Rectal smooth muscle tissue (tissue), 1 donor: ENCODE measurements around the gene VWC2L.

Source experiments
- H3K27ac ChIP-seq: one replicate; pipeline ENCODE4 v1.7.0; 2013; ENCODE audit warnings: low read depth, low read length, inconsistent platforms
- H3K27me3 ChIP-seq: one replicate; pipeline ENCODE4 v1.7.0; 2013; ENCODE audit warnings: low read length; ENCODE audit not compliant: control insufficient read depth, insufficient read depth
- H3K36me3 ChIP-seq: one replicate; pipeline ENCODE4 v1.7.0; 2013; ENCODE audit warnings: low read length; ENCODE audit not compliant: control insufficient read depth, insufficient read depth
- H3K4me1 ChIP-seq: one replicate; pipeline ENCODE4 v1.7.0; 2013; ENCODE audit warnings: low read length; ENCODE audit not compliant: control insufficient read depth, insufficient read depth
- H3K4me3 ChIP-seq: one replicate; pipeline ENCODE4 v1.7.0; 2013; ENCODE audit warnings: low read length
- H3K9ac ChIP-seq: one replicate; pipeline ENCODE4 v1.7.0; 2013; ENCODE audit warnings: low read length

The VWC2L gene

DNA sequence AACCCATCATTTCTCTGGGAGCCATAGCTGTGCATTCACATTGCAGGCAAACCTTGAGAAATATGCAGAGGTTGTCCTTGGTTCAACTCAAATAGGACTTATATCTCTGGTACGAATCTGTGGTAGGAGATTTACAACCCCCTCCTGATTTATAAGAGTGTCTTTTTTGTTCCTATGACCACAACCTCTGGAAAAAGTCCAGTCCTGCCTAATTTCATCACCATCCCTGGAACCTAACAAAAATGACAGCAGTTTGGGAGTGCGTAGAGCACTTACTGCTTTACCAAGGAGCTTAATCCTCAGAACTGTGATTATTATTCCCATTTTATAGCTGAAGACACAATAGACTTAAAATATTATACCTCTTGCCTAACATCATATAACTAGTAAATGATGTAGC lies 66.5 kb downstream of the VWC2L start:
- H3K4me3 ChIP-seq: no peak overlapping the region
- no peaks in the 10 kb centered on the region for H3K4me1 ChIP-seq
- no peaks in the 10 kb centered on the region for H3K36me3 ChIP-seq
- no peaks in the 10 kb centered on the region for H3K27me3 ChIP-seq
- no peak overlapping the region for H3K27ac ChIP-seq
- H3K9ac ChIP-seq: no peak overlapping the region

DNA sequence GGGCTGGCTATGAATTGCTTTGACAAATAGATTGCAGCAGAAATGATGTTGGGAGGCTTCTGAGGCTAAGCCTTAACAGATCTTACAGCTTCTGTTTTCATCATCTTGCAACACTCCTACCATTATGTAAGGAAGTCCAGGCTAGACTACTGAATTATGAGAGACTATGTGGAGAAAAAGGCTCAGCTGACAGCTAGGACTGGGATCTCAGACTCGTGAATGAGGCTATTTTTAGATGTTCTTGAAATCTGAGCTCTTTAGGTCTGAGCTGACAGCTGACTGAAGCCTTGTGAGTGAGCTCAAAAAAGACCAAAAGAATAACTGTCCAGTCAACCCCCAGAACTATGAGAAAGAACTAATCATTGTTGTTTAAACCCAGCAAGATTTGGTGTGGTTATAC lies 70.3 kb downstream of the VWC2L start:
- H3K27ac ChIP-seq: no peak overlapping the region

DNA sequence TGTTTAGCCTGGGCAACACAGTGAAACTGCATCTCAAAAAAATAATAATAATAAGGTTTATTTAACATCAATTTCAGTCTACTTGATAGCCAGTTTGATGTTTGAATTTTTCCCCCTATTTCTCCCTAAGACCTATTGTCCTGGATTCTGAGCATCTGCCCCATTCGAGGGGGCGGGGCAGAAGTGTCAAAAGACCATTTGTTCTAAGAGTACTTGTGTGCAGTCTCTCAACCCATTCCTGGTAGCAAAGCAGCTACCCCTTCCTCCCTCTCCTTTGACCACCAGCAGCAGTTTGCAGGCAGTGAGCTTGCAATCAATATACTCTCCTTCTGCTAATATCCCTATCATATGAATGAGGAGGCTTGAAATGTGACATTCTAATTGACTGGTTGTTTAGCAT lies 71.9 kb downstream of the VWC2L start:
- Histone ChIP-seq H3K9ac (no peak overlapping the region), H3K36me3 (no peaks in the 10 kb centered on the region), H3K27ac (no peak overlapping the region), H3K27me3 (no peaks in the 10 kb centered on the region), H3K4me1 (no peaks in the 10 kb centered on the region), H3K4me3 (no peak overlapping the region)

More for the DNA sequence above, 70.3 kb downstream of the VWC2L start:
- Histone ChIP-seq H3K4me3 (no peak overlapping the region), H3K9ac (no peak overlapping the region), H3K27me3 (no peaks in the 10 kb centered on the region), H3K36me3 (no peaks in the 10 kb centered on the region), H3K4me1 (no peaks in the 10 kb centered on the region)

DNA sequence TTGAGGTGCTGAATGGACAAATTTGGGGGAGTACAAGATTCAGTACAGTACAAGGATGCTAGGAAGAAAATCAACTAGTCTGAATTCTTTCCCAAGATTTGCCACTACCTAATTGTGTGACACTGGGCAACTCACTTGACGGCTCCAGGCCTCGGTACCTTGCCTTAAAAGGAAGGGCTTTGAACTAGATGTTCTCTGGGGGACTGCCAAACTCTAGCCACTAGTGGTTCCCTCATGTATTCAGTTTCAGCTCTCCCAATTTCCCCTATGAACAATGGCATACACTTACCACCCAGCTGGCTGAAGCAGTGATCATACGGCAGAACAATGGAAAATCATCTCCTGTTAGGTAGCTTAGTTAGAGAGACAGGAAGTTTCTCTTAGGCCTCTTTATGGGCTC lies 73.4 kb downstream of the VWC2L start:
- no peak overlapping the region for H3K9ac ChIP-seq
- H3K27ac ChIP-seq: no peak overlapping the region
- H3K27me3 ChIP-seq: no peaks in the 10 kb centered on the region
- H3K4me3 ChIP-seq: no peak overlapping the region
- no peaks in the 10 kb centered on the region for H3K4me1 ChIP-seq
- H3K36me3 ChIP-seq: no peaks in the 10 kb centered on the region

DNA sequence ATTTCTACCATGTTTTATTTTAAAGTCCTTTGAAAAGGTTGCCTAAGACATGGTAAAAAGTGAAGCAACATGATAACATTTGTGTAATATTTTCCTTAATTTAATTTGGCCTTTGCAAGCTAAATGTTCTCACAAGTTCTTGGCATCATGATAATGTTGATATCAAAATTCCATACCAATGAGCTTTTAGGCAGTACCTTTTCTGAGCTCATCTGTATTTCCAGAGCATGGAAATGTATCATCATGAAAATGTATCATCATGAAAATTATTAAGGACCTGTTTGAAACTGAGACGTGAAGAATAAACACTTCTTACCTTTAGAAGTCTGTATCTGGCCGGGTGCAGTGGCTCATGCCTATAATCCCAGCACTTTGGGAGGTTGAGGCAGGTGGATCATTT lies 73.8 kb downstream of the VWC2L start:
- Histone ChIP-seq H3K4me3 (no peak overlapping the region), H3K27me3 (no peaks in the 10 kb centered on the region), H3K27ac (no peak overlapping the region), H3K36me3 (no peaks in the 10 kb centered on the region), H3K4me1 (no peaks in the 10 kb centered on the region), H3K9ac (no peak overlapping the region)

DNA sequence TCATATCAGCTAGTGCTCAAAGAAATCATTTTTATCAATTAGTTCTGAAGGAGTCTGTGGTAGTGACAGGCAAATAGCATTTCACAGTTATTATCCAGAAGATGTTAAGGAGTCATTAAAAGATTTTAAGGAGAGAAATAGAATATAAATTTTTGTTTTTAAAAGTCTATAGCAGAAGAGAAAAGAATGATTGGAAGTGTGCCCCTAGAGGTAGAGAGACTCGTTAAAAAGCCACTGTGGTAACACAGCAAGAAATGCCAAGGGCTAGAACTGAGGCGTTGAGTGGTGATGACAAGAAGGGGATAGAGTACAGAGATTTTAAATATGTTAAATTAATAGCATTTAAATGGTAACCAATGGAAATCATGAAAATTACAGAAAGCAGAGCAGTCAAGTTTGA lies 78.3 kb downstream of the VWC2L start:
- no peaks in the 10 kb centered on the region for H3K36me3 ChIP-seq
- H3K4me3 ChIP-seq: no peak overlapping the region
- no peak overlapping the region for H3K9ac ChIP-seq
- H3K4me1 ChIP-seq: no peaks in the 10 kb centered on the region
- H3K27me3 ChIP-seq: no peaks in the 10 kb centered on the region
- no peak overlapping the region for H3K27ac ChIP-seq

DNA sequence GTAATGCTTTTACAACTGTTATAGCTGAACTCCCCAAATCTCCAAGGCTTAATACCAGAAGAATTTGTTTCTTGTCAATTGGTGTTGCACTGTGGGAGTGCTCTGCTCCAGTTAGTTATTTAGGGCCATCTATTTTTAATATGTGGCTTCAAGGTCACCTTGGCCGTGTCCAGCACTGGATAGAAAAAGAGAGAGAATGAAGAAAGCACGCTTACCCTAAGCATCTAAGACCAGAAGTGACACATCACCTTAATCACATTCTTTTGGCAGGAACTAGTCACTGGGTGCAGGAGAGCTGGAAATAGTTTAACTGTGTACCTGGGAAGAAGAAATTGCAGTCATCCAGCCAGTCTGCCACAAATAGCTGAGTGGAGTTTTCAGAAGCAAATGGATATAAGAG lies 78.8 kb downstream of the VWC2L start:
- no peak overlapping the region for H3K4me3 ChIP-seq
- no peak overlapping the region for H3K9ac ChIP-seq
- no peaks in the 10 kb centered on the region for H3K27me3 ChIP-seq
- no peaks in the 10 kb centered on the region for H3K4me1 ChIP-seq
- H3K27ac ChIP-seq: no peak overlapping the region
- H3K36me3 ChIP-seq: no peaks in the 10 kb centered on the region

DNA sequence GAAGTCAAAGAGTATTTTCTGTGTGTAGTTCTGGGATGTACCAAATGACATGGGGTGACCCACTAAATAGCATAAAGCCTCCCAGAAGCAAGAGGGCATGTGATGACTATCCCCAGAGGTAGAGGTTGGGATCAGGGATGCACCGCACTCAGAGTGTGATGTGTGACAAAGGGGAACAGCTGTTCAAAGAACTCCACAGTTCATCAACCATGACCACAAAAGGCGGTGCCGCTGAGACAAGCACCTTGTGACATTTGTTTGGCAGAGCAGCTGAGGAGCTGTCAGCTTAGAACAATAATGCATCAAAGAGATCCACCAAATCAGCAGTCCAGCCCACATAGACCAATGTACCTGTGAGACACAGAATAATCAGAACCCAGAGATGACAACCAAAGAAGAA lies 81.3 kb downstream of the VWC2L start:
- Histone ChIP-seq H3K4me3 (no peak overlapping the region), H3K4me1 (peaks cover 3% of the 10 kb centered on the region), H3K27me3 (no peaks in the 10 kb centered on the region), H3K27ac (no peak overlapping the region), H3K9ac (no peak overlapping the region), H3K36me3 (no peaks in the 10 kb centered on the region)

DNA sequence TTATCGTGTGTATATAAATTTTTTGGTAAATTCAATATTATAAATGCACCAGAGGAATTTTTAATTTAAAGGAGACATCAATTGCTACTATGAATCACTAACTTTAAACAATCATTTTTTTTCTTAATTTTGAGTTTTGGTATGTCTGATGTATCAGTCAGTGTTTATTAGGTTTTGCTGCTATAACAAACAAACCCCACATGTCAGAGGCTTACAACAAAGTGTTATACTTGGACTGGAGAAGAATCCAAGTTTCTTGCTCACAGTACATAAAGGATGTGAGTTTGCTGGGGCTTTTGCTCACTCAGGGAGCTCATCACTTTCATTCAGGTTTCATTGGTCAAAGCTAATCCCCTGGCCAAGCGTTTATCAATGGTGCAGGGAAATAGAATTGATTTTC lies 81.8 kb downstream of the VWC2L start:
- no peaks in the 10 kb centered on the region for H3K27me3 ChIP-seq
- H3K9ac ChIP-seq: no peak overlapping the region
- H3K4me3 ChIP-seq: no peak overlapping the region
- no peak overlapping the region for H3K27ac ChIP-seq
- peaks cover 3% of the 10 kb centered on the region for H3K4me1 ChIP-seq
- H3K36me3 ChIP-seq: no peaks in the 10 kb centered on the region

DNA sequence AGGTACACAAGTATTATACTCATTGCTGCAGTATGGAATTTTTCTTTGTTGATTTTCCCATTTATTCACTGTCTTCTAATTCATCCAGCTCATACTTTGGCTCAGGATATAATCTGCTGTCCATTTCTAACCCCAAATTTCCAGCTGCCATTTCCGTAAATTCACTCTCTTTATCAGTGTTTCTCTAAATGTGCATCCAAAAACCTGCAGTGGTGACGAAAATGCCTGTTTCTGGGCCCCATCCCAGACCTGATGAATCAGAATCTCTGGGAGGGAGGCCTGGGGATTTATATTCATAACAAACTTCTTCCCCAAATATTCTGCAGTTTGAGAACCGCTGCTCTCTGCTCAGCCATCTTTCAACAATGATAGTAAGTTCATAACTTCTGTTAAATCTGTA lies 86.6 kb downstream of the VWC2L start:
- Histone ChIP-seq H3K9ac (no peak overlapping the region), H3K4me1 (peaks cover 3% of the 10 kb centered on the region), H3K4me3 (no peak overlapping the region), H3K27me3 (no peaks in the 10 kb centered on the region), H3K27ac (no peak overlapping the region), H3K36me3 (no peaks in the 10 kb centered on the region)

DNA sequence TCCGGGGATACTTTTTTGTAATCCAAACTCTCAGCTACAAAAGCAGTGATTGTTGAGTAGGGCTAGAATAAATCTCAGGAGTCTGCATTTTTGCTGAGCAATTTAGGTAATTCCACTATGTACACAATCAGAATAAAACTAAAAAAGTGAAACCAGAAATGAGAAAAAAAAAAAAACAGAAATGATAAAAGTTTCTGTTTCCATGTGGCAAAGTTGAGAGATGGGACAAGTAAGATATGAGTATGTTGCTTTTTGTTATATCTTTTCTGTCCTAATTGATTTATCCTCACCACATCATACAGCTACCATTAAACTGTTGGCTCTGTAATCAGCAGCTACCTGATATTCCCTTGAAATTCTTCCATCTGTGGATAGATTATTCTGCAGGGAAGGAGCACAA lies 92.7 kb downstream of the VWC2L start:
- H3K27me3 ChIP-seq: no peaks in the 10 kb centered on the region
- no peaks in the 10 kb centered on the region for H3K4me1 ChIP-seq
- H3K9ac ChIP-seq: no peak overlapping the region

DNA sequence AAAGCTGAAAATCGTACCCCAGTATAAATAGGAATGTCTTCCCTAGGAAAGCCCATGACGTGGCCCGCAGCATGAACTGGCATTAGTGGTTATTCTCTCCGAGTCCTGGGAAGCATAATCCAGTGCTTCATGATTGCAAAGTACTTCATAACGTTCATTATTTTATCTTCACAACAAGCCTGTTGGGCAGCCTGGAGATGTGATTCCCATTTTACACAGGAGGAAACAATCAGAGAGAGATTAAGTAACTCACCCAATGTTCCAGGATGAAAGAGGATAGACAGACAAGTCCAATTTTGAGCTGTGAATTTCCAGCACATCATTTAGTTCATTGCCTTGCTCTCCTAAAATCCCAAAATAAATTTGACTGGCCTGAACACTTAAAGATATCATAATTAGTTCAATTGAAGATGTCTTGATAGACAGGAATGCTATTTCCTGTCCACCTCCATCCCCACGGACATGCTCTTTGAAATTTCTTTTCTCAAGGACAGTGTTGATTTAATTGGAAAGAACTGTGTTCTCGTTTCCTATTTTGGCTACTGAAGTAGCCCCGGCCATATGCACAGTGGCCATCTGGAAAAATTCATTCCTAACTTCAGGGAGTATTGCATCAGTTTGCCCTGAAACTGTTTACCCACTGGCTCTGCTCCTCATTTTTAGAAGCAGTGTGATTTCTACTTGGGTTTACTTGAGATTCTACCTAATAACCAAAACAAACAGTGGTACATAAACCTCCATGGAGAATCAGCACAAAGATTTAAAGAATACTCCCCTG lies 93.9 kb downstream of the VWC2L start:
- Histone ChIP-seq H3K4me3 (no peak overlapping the region), H3K27ac (no peak overlapping the region), H3K27me3 (no peaks in the 10 kb centered on the region), H3K4me1 (no peaks in the 10 kb centered on the region), H3K36me3 (no peaks in the 10 kb centered on the region), H3K9ac (no peak overlapping the region)

More for the DNA sequence above, 92.7 kb downstream of the VWC2L start:
- H3K27ac ChIP-seq: no peak overlapping the region
- H3K36me3 ChIP-seq: no peaks in the 10 kb centered on the region
- no peak overlapping the region for H3K4me3 ChIP-seq

DNA sequence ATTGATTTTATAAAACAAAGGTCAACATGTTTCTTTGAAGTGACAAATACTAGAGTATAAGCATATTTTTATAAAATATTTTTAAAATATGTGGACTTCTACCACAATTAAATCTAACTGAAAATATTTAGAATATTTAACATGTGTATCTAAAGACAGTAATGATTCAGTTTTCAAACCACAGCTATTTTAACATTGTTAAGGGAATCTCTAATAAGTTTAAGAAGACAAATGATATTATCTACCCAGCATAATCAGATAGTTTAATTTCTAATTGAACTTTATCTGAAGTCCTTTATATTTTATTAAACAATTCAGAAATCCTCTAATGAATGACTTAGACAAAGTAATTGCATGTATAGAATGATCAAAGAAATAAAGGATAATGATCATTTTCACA lies 96.2 kb downstream of the VWC2L start:
- H3K27me3 ChIP-seq: no peaks in the 10 kb centered on the region
- H3K36me3 ChIP-seq: no peaks in the 10 kb centered on the region
- no peak overlapping the region for H3K9ac ChIP-seq
- H3K4me1 ChIP-seq: no peaks in the 10 kb centered on the region
- no peak overlapping the region for H3K27ac ChIP-seq
- H3K4me3 ChIP-seq: no peak overlapping the region
